Measurements from ENCODE around the gene FGF1.

The FGF1 gene

GRCh38 chr5:142614054-142614453 is 71.8 kb downstream of the FGF1 start (continued):
- TF ChIP-seq ZBTB6 (tag by site-specific recombination; IDR thresholded peaks at IDR 0.05) (no peak), ZNF169 (tag by site-specific recombination; IDR thresholded peaks at IDR 0.05) (no peak), FEZF1 (tag by site-specific recombination; IDR thresholded peaks at IDR 0.05) (no peak), ZIC2 (tag by site-specific recombination; IDR thresholded peaks at IDR 0.05) (no peak), MYNN (tag by site-specific recombination; IDR thresholded peaks at IDR 0.05; ENCODE audit: borderline replicate concordance) (no peak), SALL2 (tag by site-specific recombination; IDR thresholded peaks at IDR 0.05; ENCODE audit: borderline replicate concordance) (no peak), PRDM10 (tag by site-specific recombination; IDR thresholded peaks at IDR 0.05) (no peak), ZSCAN16 (tag by site-specific recombination; IDR thresholded peaks at IDR 0.05) (no peak), ZSCAN30 (tag by site-specific recombination; IDR thresholded peaks at IDR 0.05) (no peak), ZEB2 (tag by site-specific recombination; IDR thresholded peaks at IDR 0.05) (no peak), ZNF560 (tag by site-specific recombination; IDR thresholded peaks at IDR 0.05; ENCODE audit: borderline replicate concordance) (no peak)

DNA sequence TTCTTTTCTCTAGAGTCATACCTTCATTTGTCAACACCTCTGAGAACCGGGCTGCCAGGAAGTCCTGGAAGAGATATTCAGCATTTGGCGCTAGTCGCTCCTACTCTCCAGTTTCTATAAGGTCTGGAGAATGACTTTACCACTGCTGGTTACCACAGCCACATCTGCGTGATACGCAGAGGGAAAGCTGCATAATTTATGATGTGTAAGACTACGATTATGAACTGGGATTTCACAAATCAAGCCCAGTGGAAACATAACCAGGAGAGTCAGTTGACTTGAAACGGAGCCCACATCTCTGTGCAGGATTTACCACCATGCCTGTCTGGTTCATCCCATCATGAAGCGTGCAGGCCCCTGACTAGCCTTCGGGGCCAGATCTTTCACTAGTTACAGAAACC is 72.6 kb downstream of the FGF1 start:
- ChIA-PET POLR2A (no interaction called here), CTCF (interaction anchor here (0.7 to 7.0 kb wide), 4 partner anchors 15 to 100 kb away, joined by 3 to 93 read pairs (median 4); no protein-coding TSS in a partner anchor)
- Histone ChIP-seq H3K4me1 (ENCODE audit: control insufficient read depth, insufficient read depth, low read length) (no peaks in the 10 kb centered on the region), H3K36me3 (ENCODE audit: control insufficient read depth in 2 of 2, insufficient read depth in 1 of 2, low read length in 2 of 2) (no peaks in the 10 kb centered on the region), H3K4me3 (ENCODE audit: low read depth, low read length) (no peak overlapping the region), H3K27ac (ENCODE audit: extremely low read depth, low read depth, low read length) (no peak overlapping the region), H3K9me3 (ENCODE audit: control insufficient read depth, insufficient read depth, low read depth, low read length) (no peaks in the 10 kb centered on the region)
- TF ChIP-seq ZSCAN18 (tag by site-specific recombination; IDR thresholded peaks at IDR 0.05) (no peak), SCRT2 (tag by site-specific recombination; IDR thresholded peaks at IDR 0.05) (no peak), ZNF311 (tag by site-specific recombination; IDR thresholded peaks at IDR 0.05; ENCODE audit: borderline replicate concordance) (no peak), ZBTB11 (tag by site-specific recombination; conservative IDR thresholded peaks at IDR 0.05; ENCODE audit: low read depth) (no peak), ZFP69B (tag by site-specific recombination; IDR thresholded peaks at IDR 0.05) (no peak), ZFP37 (tag by site-specific recombination; IDR thresholded peaks at IDR 0.05) (no peak), SP7 (tag by site-specific recombination; IDR thresholded peaks at IDR 0.05) (no peak)
- TF ChIP-seq, protein P1, sequence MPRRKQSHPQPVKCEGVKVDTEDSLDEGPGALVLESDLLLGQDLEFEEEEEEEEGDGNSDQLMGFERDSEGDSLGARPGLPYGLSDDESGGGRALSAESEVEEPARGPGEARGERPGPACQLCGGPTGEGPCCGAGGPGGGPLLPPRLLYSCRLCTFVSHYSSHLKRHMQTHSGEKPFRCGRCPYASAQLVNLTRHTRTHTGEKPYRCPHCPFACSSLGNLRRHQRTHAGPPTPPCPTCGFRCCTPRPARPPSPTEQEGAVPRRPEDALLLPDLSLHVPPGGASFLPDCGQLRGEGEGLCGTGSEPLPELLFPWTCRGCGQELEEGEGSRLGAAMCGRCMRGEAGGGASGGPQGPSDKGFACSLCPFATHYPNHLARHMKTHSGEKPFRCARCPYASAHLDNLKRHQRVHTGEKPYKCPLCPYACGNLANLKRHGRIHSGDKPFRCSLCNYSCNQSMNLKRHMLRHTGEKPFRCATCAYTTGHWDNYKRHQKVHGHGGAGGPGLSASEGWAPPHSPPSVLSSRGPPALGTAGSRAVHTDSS (tag by site-specific recombination; IDR thresholded peaks at IDR 0.05) = no peak
